ENCODE results near the gene F3.

Gene F3

DNA sequence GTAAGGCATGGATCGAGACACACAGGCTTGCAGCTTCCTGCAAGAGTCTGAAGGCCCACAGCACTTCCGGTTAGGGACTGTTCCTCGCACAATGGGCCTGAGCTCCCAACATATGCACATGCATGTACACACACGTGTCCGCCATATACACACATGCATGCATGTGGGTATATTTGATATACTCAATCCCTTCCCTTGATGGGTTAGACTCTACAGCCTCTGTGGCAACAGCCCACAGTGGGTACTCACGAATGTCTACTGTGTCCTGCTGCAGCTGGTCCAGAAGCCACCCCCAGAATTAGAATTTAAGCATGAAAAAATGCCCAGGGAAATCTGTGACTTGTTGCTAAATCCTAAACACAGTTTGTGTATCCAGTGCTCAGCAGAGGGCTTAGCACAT is 9.9 kb downstream of the F3 start:
- no peak for TF ChIP-seq EZH2 (IDR thresholded peaks at IDR 0.05; ENCODE audit: borderline replicate concordance, low read length)
- Histone ChIP-seq H3K4me2 (ENCODE audit: low read length) (no peak overlapping the region), H3K4me3 (ENCODE audit: low read depth, low read length, poor library complexity, severe bottlenecking) (no peak overlapping the region), H2AFZ (ENCODE audit: low read length) (no peak overlapping the region), H3K36me3 (ENCODE audit: insufficient read depth, low read length) (no peaks in the 10 kb centered on the region), H3K9me3 (ENCODE audit: low read length) (no peaks in the 10 kb centered on the region), H3K27ac (ENCODE audit: low read depth, low read length, poor library complexity, severe bottlenecking) (no peak overlapping the region), H3K4me1 (ENCODE audit: insufficient read depth, low read length, severe bottlenecking) (no peaks in the 10 kb centered on the region), H3K79me2 (ENCODE audit: insufficient read depth, low read length) (no peaks in the 10 kb centered on the region), H3K9me2 (ENCODE audit: low read depth, low read length) (no peaks in the 10 kb centered on the region), H4K20me1 (ENCODE audit: insufficient read depth, low read length) (no peaks in the 10 kb centered on the region), H3K27me3 (ENCODE audit: insufficient read depth, low read length) (no peaks in the 10 kb centered on the region), H3F3A (ENCODE audit: insufficient read depth, low read length) (no peaks in the 10 kb centered on the region), H3K9ac (ENCODE audit: low read length) (no peak overlapping the region)

DNA sequence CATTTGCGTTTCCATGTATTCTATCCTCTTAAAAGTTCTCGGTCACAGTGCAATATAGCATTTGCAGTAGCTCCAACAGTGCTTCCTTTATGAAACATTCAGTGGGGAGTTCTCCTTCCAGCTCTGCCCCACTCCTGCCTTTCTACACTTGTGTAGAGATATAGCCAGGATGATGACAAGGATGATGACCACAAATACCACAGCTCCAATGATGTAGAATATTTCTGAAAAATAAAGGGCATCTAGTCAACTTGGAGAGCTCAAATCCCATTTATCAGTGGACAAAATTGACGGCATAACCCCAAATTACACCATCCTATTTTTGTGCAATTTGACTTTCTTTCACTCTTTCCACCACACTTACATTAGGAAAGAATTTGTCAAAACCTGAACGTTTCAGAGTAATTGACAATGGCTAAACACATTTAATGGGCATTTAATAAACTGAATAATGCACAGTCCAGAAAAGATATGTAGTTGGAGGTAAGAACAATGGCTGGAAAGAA is 11.1 kb downstream of the F3 start:
- Histone ChIP-seq H2AFZ (ENCODE audit: low read length) (no peak overlapping the region), H3K9me2 (ENCODE audit: low read depth, low read length) (no peaks in the 10 kb centered on the region), H3K9ac (ENCODE audit: low read length) (no peak overlapping the region), H3K27ac (ENCODE audit: low read depth, low read length, poor library complexity, severe bottlenecking) (no peak overlapping the region), H3K36me3 (ENCODE audit: insufficient read depth, low read length) (no peaks in the 10 kb centered on the region), H3F3A (ENCODE audit: insufficient read depth, low read length) (no peaks in the 10 kb centered on the region), H4K20me1 (ENCODE audit: insufficient read depth, low read length) (no peaks in the 10 kb centered on the region), H3K4me3 (ENCODE audit: low read depth, low read length, poor library complexity, severe bottlenecking) (no peak overlapping the region), H3K4me1 (ENCODE audit: insufficient read depth, low read length, severe bottlenecking) (no peaks in the 10 kb centered on the region), H3K4me2 (ENCODE audit: low read length) (no peak overlapping the region), H3K27me3 (ENCODE audit: insufficient read depth, low read length) (no peaks in the 10 kb centered on the region), H3K9me3 (ENCODE audit: low read length) (no peaks in the 10 kb centered on the region), H3K79me2 (ENCODE audit: insufficient read depth, low read length) (no peaks in the 10 kb centered on the region)
- TF ChIP-seq EZH2 (IDR thresholded peaks at IDR 0.05; ENCODE audit: borderline replicate concordance, low read length) = no peak
- TF ChIP-seq, protein P1, sequence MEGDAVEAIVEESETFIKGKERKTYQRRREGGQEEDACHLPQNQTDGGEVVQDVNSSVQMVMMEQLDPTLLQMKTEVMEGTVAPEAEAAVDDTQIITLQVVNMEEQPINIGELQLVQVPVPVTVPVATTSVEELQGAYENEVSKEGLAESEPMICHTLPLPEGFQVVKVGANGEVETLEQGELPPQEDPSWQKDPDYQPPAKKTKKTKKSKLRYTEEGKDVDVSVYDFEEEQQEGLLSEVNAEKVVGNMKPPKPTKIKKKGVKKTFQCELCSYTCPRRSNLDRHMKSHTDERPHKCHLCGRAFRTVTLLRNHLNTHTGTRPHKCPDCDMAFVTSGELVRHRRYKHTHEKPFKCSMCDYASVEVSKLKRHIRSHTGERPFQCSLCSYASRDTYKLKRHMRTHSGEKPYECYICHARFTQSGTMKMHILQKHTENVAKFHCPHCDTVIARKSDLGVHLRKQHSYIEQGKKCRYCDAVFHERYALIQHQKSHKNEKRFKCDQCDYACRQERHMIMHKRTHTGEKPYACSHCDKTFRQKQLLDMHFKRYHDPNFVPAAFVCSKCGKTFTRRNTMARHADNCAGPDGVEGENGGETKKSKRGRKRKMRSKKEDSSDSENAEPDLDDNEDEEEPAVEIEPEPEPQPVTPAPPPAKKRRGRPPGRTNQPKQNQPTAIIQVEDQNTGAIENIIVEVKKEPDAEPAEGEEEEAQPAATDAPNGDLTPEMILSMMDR (IDR thresholded peaks at IDR 0.05; ENCODE audit: low read length) = no peak

DNA sequence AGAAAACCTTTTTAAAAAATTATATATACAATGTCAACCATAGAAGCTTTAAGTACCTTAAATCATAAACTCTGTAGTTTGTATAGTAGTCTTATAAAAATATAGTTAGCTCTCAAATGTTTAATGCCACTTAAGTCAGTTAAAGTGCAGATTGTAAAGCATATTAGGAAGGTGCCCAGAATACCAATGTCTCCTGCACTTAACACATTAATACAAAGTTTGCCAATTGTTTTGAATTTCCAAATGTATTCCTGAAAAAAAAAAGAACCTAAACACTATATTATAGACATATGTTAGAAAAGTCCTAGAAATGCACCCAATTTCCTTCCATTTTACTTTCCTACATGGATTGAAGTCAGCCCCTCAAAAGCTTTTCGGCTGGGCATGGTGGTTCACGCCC is 12.1 kb downstream of the F3 start:
- Histone ChIP-seq H3K36me3 (ENCODE audit: insufficient read depth, low read length) (no peaks in the 10 kb centered on the region), H3F3A (ENCODE audit: insufficient read depth, low read length) (no peaks in the 10 kb centered on the region), H3K9me3 (ENCODE audit: low read length) (no peaks in the 10 kb centered on the region)

DNA sequence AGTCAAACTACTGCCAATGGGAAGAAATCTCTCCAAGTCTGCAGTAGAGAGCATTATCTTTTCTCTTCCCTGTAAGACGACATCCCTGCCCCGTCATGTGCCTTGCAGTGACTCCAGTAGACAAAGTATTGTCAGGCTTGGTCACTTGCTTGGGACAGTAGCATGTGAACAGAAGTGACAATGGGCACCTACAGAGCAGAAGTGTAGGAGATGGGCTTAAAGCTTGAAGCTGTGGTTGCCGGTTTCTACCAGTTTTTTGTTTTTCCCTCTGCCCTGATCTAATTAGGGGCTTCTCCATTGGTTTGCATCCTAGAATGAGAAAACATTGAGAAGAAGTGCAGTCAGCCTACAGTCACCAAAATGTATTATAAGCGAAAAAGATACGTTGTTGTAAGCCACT is 12.7 kb downstream of the F3 start:
- no peaks in the 10 kb centered on the region for H3K79me2 ChIP-seq (ENCODE audit: insufficient read depth, low read length)
- H3K4me3 ChIP-seq (ENCODE audit: low read depth, low read length, poor library complexity, severe bottlenecking) = no peak overlapping the region
- no peak for TF ChIP-seq EZH2 (IDR thresholded peaks at IDR 0.05; ENCODE audit: borderline replicate concordance, low read length)
- TF ChIP-seq, protein P1 (IDR thresholded peaks at IDR 0.05; ENCODE audit: low read length) = no peak
- no peaks in the 10 kb centered on the region for H3K4me1 ChIP-seq (ENCODE audit: insufficient read depth, low read length, severe bottlenecking)
- H3K27ac ChIP-seq (ENCODE audit: low read depth, low read length, poor library complexity, severe bottlenecking) = no peak overlapping the region
- no peak overlapping the region for H2AFZ ChIP-seq (ENCODE audit: low read length)
- no peak overlapping the region for H3K9ac ChIP-seq (ENCODE audit: low read length)
- H3K9me2 ChIP-seq (ENCODE audit: low read depth, low read length) = no peaks in the 10 kb centered on the region
- H3K27me3 ChIP-seq (ENCODE audit: insufficient read depth, low read length) = no peaks in the 10 kb centered on the region
- H3K4me2 ChIP-seq (ENCODE audit: low read length) = no peak overlapping the region
- H3K9me3 ChIP-seq (ENCODE audit: low read length) = no peaks in the 10 kb centered on the region
- H4K20me1 ChIP-seq (ENCODE audit: insufficient read depth, low read length) = no peaks in the 10 kb centered on the region
- no peaks in the 10 kb centered on the region for H3K36me3 ChIP-seq (ENCODE audit: insufficient read depth, low read length)
- no peaks in the 10 kb centered on the region for H3F3A ChIP-seq (ENCODE audit: insufficient read depth, low read length)

More for the DNA sequence above, 12.1 kb downstream of the F3 start:
- Histone ChIP-seq H3K9ac (ENCODE audit: low read length) (no peak overlapping the region), H4K20me1 (ENCODE audit: insufficient read depth, low read length) (no peaks in the 10 kb centered on the region), H2AFZ (ENCODE audit: low read length) (no peak overlapping the region), H3K27me3 (ENCODE audit: insufficient read depth, low read length) (no peaks in the 10 kb centered on the region), H3K4me2 (ENCODE audit: low read length) (no peak overlapping the region), H3K27ac (ENCODE audit: low read depth, low read length, poor library complexity, severe bottlenecking) (no peak overlapping the region), H3K4me3 (ENCODE audit: low read depth, low read length, poor library complexity, severe bottlenecking) (no peak overlapping the region), H3K9me2 (ENCODE audit: low read depth, low read length) (no peaks in the 10 kb centered on the region), H3K79me2 (ENCODE audit: insufficient read depth, low read length) (no peaks in the 10 kb centered on the region), H3K4me1 (ENCODE audit: insufficient read depth, low read length, severe bottlenecking) (no peaks in the 10 kb centered on the region)
- TF ChIP-seq, protein P1 (IDR thresholded peaks at IDR 0.05; ENCODE audit: low read length) = no peak
- TF ChIP-seq EZH2 (IDR thresholded peaks at IDR 0.05; ENCODE audit: borderline replicate concordance, low read length) = no peak
